HCT116 (cell line): Measurements from ENCODE around the gene IL1R1. TPM values are rescaled to one million over a fixed set of nuclear protein-coding genes. Genes with fewer than 3 reads are reported as not detected.

Experiments
- ATAC-seq: fragments of 200-7000 bp; cut with Tn5 transposase; 2 replicates; pipeline ENCODE4 v1.9.1; 2020; ENCODE audit warnings: mild to moderate bottlenecking, moderate library complexity
- BruUV-seq: library from RNA; stranded (reverse); fragments of 400-500 nt; replicated peaks from 2 replicates; lab custom pipeline; 2021; lab: Mats Ljungman, UMichigan
- CTCF ChIA-PET: fragments of 300-600 bp; sonication (Branson Sonifier 250); formaldehyde crosslinking; loops from one replicate; lab custom pipeline; 2021; ENCODE audit warnings: antibody characterized with exemption; lab: Charles Lee
- POLR2A ChIA-PET: fragments of 300-600, 350-600 bp; sonication (Branson Sonifier 250); formaldehyde crosslinking; loops from one replicate; lab custom pipeline; 2021; ENCODE audit warnings: antibody characterized with exemption; lab: Charles Lee
- RAD21 ChIA-PET, 2 experiments: fragments of 300-600 bp; sonication (Branson Sonifier 250); formaldehyde crosslinking; loops; one replicate each; lab custom pipeline; 2023; ENCODE audit warnings: low total read pairs in 2 of 2; ENCODE audit not compliant: uncharacterized antibody in 2 of 2, unreplicated experiment in 2 of 2, low non-redundant PET in 1 of 2; lab: Charles Lee
- DNase-seq: peaks from one replicate; pipeline ENCODE4 v3.0.0-alpha.2; 2010; ENCODE audit warnings: low read depth, low spot score
- H2AFZ ChIP-seq: fragments of 200-600 bp; shearing (Covaris generic), sonication (generic); 2 replicates; pipeline ENCODE4 v1.6.1; 2017; ENCODE audit warnings: low read depth, mixed run types, mixed read lengths, antibody characterized with exemption, low read length; ENCODE audit not compliant: poor library complexity, severe bottlenecking
- H3K27ac ChIP-seq: 2 replicates; pipeline ENCODE4 v1.5.1; 2012; ENCODE audit warnings: low read depth, low read length
- H3K27me3 ChIP-seq: fragments of 200-600 bp; sonication (generic); 2 replicates; pipeline ENCODE4 v1.6.1; 2016; ENCODE audit warnings: mixed run types, low read length, mixed read lengths; ENCODE audit not compliant: insufficient read depth
- H3K36me3 ChIP-seq, 2 experiments: fragments of 200-500 bp in 1 of 2; fragments of 200-600 bp in 1 of 2; sonication (Bioruptor generic) in 1 of 2; sonication (generic) in 1 of 2; 2 replicates each; pipeline versions ENCODE4 v1.5.1 to v1.6.1; 2014 to 2016; ENCODE audit warnings: low read length in 2 of 2, inconsistent platforms in 1 of 2, mixed read lengths in 1 of 2, mixed run types in 1 of 2; ENCODE audit not compliant: insufficient read depth in 2 of 2, control insufficient read depth in 1 of 2
- H3K4me1 ChIP-seq, 2 experiments: fragments of 200-600 bp in 1 of 2; sonication (generic) in 1 of 2; 2 replicates each; pipeline versions ENCODE4 v1.5.1 to v1.6.1; 2012 to 2017; ENCODE audit warnings: low read length in 2 of 2, inconsistent platforms in 1 of 2, mild to moderate bottlenecking in 1 of 2, mixed read lengths in 1 of 2, mixed run types in 1 of 2, moderate library complexity in 1 of 2; ENCODE audit not compliant: insufficient read depth in 2 of 2, control insufficient read depth in 1 of 2
- H3K4me2 ChIP-seq: fragments of 200-600 bp; sonication (generic); 2 replicates; pipeline ENCODE4 v1.6.1; 2017; ENCODE audit warnings: mixed run types, low read length, mixed read lengths
- H3K4me3 ChIP-seq, 2 experiments: fragments of 200-600 bp in 1 of 2; sonication (generic) in 1 of 2; replicated peaks in 1 of 2; 2 replicates each; pipeline ENCODE4 v1.5.1; 2011 to 2016; ENCODE audit warnings: low read length in 2 of 2, control low read depth in 1 of 2, low read depth in 1 of 2, mild to moderate bottlenecking in 1 of 2, mixed read lengths in 1 of 2, mixed run types in 1 of 2
- H3K79me2 ChIP-seq: fragments of 200-600 bp; sonication (generic); 2 replicates; pipeline ENCODE4 v1.6.1; 2017; ENCODE audit warnings: mild to moderate bottlenecking, mixed run types, low read length, moderate library complexity, mixed read lengths; ENCODE audit not compliant: insufficient read depth
- H3K9ac ChIP-seq: fragments of 200-600 bp; sonication (generic); 2 replicates; pipeline ENCODE4 v1.6.1; 2016; ENCODE audit warnings: low read length, mixed read lengths
- H3K9me2 ChIP-seq: fragments of 200-600 bp; sonication (generic), shearing (Covaris generic); 2 replicates; pipeline ENCODE4 v1.6.1; 2017; ENCODE audit warnings: mixed run types, mild to moderate bottlenecking, moderate library complexity; ENCODE audit not compliant: insufficient read depth
- H3K9me3 ChIP-seq, 2 experiments: fragments of 200-500 bp in 1 of 2; fragments of 200-600 bp in 1 of 2; sonication (Bioruptor generic) in 1 of 2; sonication (generic) in 1 of 2; 2 replicates each; pipeline ENCODE4 v1.6.1; 2014 to 2017; ENCODE audit warnings: low read length in 2 of 2, mixed read lengths in 2 of 2, inconsistent platforms in 1 of 2, low read depth in 1 of 2, mild to moderate bottlenecking in 1 of 2, mixed run types in 1 of 2, moderate library complexity in 1 of 2; ENCODE audit not compliant: control insufficient read depth in 1 of 2, insufficient read depth in 1 of 2
- H4K20me1 ChIP-seq: fragments of 200-600 bp; sonication (generic), shearing (Covaris generic); 2 replicates; pipeline ENCODE4 v1.6.1; 2017; ENCODE audit warnings: mixed run types, mild to moderate bottlenecking, moderate library complexity; ENCODE audit not compliant: insufficient read depth
- ATF3 ChIP-seq: IDR thresholded peaks from 2 replicates; pipeline ENCODE4 v1.6.1; 2012
- CBX3 ChIP-seq: IDR thresholded peaks from 2 replicates; pipeline ENCODE4 v1.6.1; 2012; ENCODE audit warnings: low read depth
- CTCF ChIP-seq, 3 experiments: fragments of 200-600 bp in 1 of 3; sonication (generic) in 1 of 3; IDR thresholded peaks in 2 of 3; conservative IDR thresholded peaks in 1 of 3; 2 replicates each; pipeline ENCODE4 v1.5.1; 2012 to 2017; ENCODE audit warnings: low read depth in 2 of 3, low read length in 2 of 3, antibody characterized with exemption in 1 of 3, borderline replicate concordance in 1 of 3, control low read depth in 1 of 3, mild to moderate bottlenecking in 1 of 3, mixed read lengths in 1 of 3, mixed run types in 1 of 3, moderate library complexity in 1 of 3; ENCODE audit not compliant: insufficient read depth in 1 of 3
- EGR1 ChIP-seq: IDR thresholded peaks from 2 replicates; pipeline ENCODE4 v1.6.1; 2012; ENCODE audit warnings: low read depth
- ELF1 ChIP-seq: IDR thresholded peaks from 2 replicates; pipeline ENCODE4 v1.6.1; 2012; ENCODE audit warnings: low read depth, borderline replicate concordance
- EZH2 ChIP-seq: fragments of 200-600 bp; sonication (generic); IDR thresholded peaks from 2 replicates; pipeline ENCODE4 v1.6.1; 2017; ENCODE audit warnings: antibody characterized with exemption, mixed run types
- JUND ChIP-seq: IDR thresholded peaks from 2 replicates; pipeline ENCODE4 v1.6.1; 2012
- MAX ChIP-seq: IDR thresholded peaks from 2 replicates; pipeline ENCODE4 v1.6.1; 2012
- POLR2A ChIP-seq: IDR thresholded peaks from 2 replicates; pipeline ENCODE4 v1.7.0; 2011; ENCODE audit warnings: borderline replicate concordance; ENCODE audit not compliant: insufficient read depth, insufficient read length; ENCODE audit errors: extremely low read depth
- POLR2AphosphoS5 ChIP-seq: IDR thresholded peaks from 2 replicates; pipeline ENCODE4 v1.6.1; 2011; ENCODE audit warnings: mild to moderate bottlenecking, low read depth, low read length, moderate library complexity
- RAD21 ChIP-seq: IDR thresholded peaks from 2 replicates; pipeline ENCODE4 v1.6.1; 2012; ENCODE audit warnings: low read depth, mild to moderate bottlenecking
- SP1 ChIP-seq: IDR thresholded peaks from 2 replicates; pipeline ENCODE4 v1.6.1; 2012; ENCODE audit warnings: low read depth
- SRF ChIP-seq: IDR thresholded peaks from 2 replicates; pipeline ENCODE4 v1.6.1; 2012; ENCODE audit warnings: low read depth
- TCF7L2 ChIP-seq: IDR thresholded peaks from 2 replicates; pipeline ENCODE4 v1.7.0; 2011; ENCODE audit warnings: borderline replicate concordance, inconsistent platforms; ENCODE audit not compliant: insufficient read depth, insufficient read length; ENCODE audit errors: extremely low read depth
- YY1 ChIP-seq: IDR thresholded peaks from 2 replicates; pipeline ENCODE4 v1.6.1; 2011; ENCODE audit warnings: low read length, low read depth, moderate library complexity, mild to moderate bottlenecking; ENCODE audit not compliant: insufficient replicate concordance; ENCODE audit errors: extremely low read depth
- ZNF274 ChIP-seq: fragments of 200-500 bp; sonication (Bioruptor generic); IDR thresholded peaks from 2 replicates; pipeline ENCODE4 v1.6.1; 2014; ENCODE audit warnings: mild to moderate bottlenecking, low read depth, low read length, inconsistent platforms
- intact Hi-C: fragments of 100-400 bp; cut with micrococcal nuclease; formaldehyde crosslinking; loops from 2 replicates; pipeline ENCODE4 v1.10.0; 2022
- total RNA-seq: library from RNA; stranded (reverse); gene quantifications from one replicate; pipeline ENCODE4 v1.2.1, GENCODE V29; 2021; ENCODE audit not compliant: unreplicated experiment

Gene IL1R1
- total RNA-seq, 1 experiment from 2014 or later, result 5.3 TPM

- RAD21 ChIA-PET, result no interaction called here
Measured at GRCh38 chr2:102116630-102117471, 25.7 kb upstream of the IL1R1 start.

More at GRCh38 chr2:102116630-102117471, 25.7 kb upstream of the IL1R1 start:
- Histone ChIP-seq H3K9me3 (no peaks in the 10 kb centered on the region), H3K27me3 (no peaks in the 10 kb centered on the region), H3K4me1 (no peaks in the 10 kb centered on the region), H3K9me2 (no peaks in the 10 kb centered on the region), H3K79me2 (no peaks in the 10 kb centered on the region), H2AFZ (no peak overlapping the region), H3K36me3 (no peaks in the 10 kb centered on the region), H3K4me3 (no peak overlapping the region), H4K20me1 (no peaks in the 10 kb centered on the region)
- intact Hi-C loops, result no loop called here
- ATAC-seq, result no peak
- CTCF ChIA-PET, result no interaction called here
- no peak for TF ChIP-seq CTCF (IDR thresholded peaks at IDR 0.05 in 2 of 3, conservative IDR thresholded peaks at IDR 0.05 in 1 of 3; ENCODE audit: borderline replicate concordance in 1 of 3, insufficient read depth in 1 of 3, low read depth in 2 of 3, low read length in 2 of 3)
- TF ChIP-seq CBX3, result no peak
- TF ChIP-seq ZNF274, result no peak
- TF ChIP-seq JUND, result no peak
- TF ChIP-seq MAX, result no peak
- TF ChIP-seq POLR2A, result no peak
- no peak for TF ChIP-seq TCF7L2
- TF ChIP-seq RAD21, result no peak
- TF ChIP-seq SP1, result no peak
- no peak for TF ChIP-seq EZH2
- TF ChIP-seq ATF3, result no peak
- TF ChIP-seq EGR1, result no peak
- TF ChIP-seq POLR2AphosphoS5, result no peak
- no peak for TF ChIP-seq SRF
- TF ChIP-seq YY1, result no peak
- no peak for TF ChIP-seq ELF1
- TF ChIP-seq, all 23 proteins: peak for 0
- POLR2A ChIA-PET, result no interaction called here
- DNase-seq, result no peak
- H3K4me2 ChIP-seq, result no peak overlapping the region
- H3K9ac ChIP-seq, result no peak overlapping the region
- no TSS peak for BruUV-seq
- no peak overlapping the region for H3K27ac ChIP-seq
